ENCODE measurements around the gene L3MBTL4.

DNA sequence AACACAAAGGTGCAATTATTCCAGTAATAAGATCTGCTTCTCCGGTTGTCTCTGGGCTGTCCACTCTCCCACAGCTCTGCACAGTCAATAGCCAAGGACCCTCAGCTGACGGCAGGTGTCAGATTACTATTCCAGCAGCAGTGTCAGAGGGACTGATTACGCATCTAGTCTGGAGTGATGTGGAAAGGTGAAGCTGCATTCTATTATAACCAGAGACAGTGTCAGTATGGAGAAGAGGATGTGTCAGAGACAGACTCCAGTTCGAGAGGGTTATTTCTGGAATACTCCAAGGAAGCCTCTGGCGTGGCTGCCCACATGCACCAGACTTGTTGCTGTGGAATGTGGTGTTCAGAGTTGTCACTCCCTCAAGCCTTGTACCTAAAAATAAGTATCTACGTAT lies 355.8 kb downstream of the L3MBTL4 start:
- TF ChIP-seq, protein P1, sequence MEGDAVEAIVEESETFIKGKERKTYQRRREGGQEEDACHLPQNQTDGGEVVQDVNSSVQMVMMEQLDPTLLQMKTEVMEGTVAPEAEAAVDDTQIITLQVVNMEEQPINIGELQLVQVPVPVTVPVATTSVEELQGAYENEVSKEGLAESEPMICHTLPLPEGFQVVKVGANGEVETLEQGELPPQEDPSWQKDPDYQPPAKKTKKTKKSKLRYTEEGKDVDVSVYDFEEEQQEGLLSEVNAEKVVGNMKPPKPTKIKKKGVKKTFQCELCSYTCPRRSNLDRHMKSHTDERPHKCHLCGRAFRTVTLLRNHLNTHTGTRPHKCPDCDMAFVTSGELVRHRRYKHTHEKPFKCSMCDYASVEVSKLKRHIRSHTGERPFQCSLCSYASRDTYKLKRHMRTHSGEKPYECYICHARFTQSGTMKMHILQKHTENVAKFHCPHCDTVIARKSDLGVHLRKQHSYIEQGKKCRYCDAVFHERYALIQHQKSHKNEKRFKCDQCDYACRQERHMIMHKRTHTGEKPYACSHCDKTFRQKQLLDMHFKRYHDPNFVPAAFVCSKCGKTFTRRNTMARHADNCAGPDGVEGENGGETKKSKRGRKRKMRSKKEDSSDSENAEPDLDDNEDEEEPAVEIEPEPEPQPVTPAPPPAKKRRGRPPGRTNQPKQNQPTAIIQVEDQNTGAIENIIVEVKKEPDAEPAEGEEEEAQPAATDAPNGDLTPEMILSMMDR (IDR thresholded peaks at IDR 0.05) = no peak
- no peak for TF ChIP-seq EZH2phosphoT487 (IDR thresholded peaks at IDR 0.05)
- TF ChIP-seq EZH2 (IDR thresholded peaks at IDR 0.05) = no peak

Data from neural progenitor cell (in vitro differentiated cells).